H1 (cell line): ENCODE data around the gene AATK. TPM values are rescaled to one million over a fixed set of nuclear protein-coding genes. Genes with fewer than 3 reads are reported as not detected.

Source experiments
- CTCF ChIA-PET: fragments of 300-600 bp; sonication (Branson Sonifier 250); formaldehyde crosslinking; loops from one replicate; lab custom pipeline; 2021; ENCODE audit not compliant: partially characterized antibody; lab: Charles Lee
- POLR2A ChIA-PET: fragments of 300-600 bp; sonication (Branson Sonifier 250); formaldehyde crosslinking; loops from one replicate; lab custom pipeline; 2021; ENCODE audit warnings: inconsistent platforms; ENCODE audit not compliant: partially characterized antibody; lab: Charles Lee
- DNase-seq, 2 experiments: peaks; one replicate each; pipeline versions ENCODE4 v3.0.0 to v3.0.0-alpha.2; 2010 to 2022; ENCODE audit warnings: low spot score in 2 of 2, low read depth in 1 of 2, mixed read lengths in 1 of 2
- FAIRE-seq: peaks from 2 replicates; lab custom pipeline; 2011; peaks lifted over from hg19 to GRCh38; lab: Jason Lieb, UNC
- H2AFZ ChIP-seq: 2 replicates; pipeline ENCODE4 v1.8.1; 2012; ENCODE audit warnings: low read length, inconsistent platforms
- H2AK5ac ChIP-seq: 2 replicates; pipeline ENCODE4 v1.6.1; 2013; ENCODE audit warnings: low read depth, low read length
- H2BK120ac ChIP-seq: replicated peaks from 2 replicates; pipeline ENCODE3; 2013; ENCODE audit warnings: low read depth, low read length, inconsistent platforms
- H2BK12ac ChIP-seq: 2 replicates; pipeline ENCODE4 v1.6.1; 2013; ENCODE audit warnings: low read depth, low read length
- H2BK15ac ChIP-seq: 2 replicates; pipeline ENCODE4 v1.6.1; 2013; ENCODE audit warnings: low read length
- H2BK20ac ChIP-seq: 2 replicates; pipeline ENCODE4 v1.6.1; 2013; ENCODE audit warnings: low read length
- H2BK5ac ChIP-seq: 2 replicates; pipeline ENCODE4 v1.6.1; 2013; ENCODE audit warnings: low read depth, low read length
- H3K14ac ChIP-seq: 2 replicates; pipeline ENCODE4 v1.6.1; 2013; ENCODE audit warnings: inconsistent platforms; ENCODE audit not compliant: insufficient read length
- H3K18ac ChIP-seq: 2 replicates; pipeline ENCODE4 v1.6.1; 2013; ENCODE audit warnings: low read length; ENCODE audit errors: extremely low read depth
- H3K23ac ChIP-seq: 2 replicates; pipeline ENCODE4 v1.6.1; 2013; ENCODE audit warnings: inconsistent platforms; ENCODE audit not compliant: insufficient read length
- H3K23me2 ChIP-seq: 2 replicates; pipeline ENCODE4 v1.6.1; 2013; ENCODE audit warnings: low read depth, low read length
- H3K27ac ChIP-seq: 2 replicates; pipeline ENCODE4 v1.6.1; 2011; ENCODE audit warnings: low read depth, low read length, inconsistent platforms
- H3K27me3 ChIP-seq, 4 experiments: replicated peaks in 1 of 4; 1 replicate in 1 of 4; 2 replicates in 3 of 4; pipeline versions ENCODE4 v1.6.1 to v1.8.1; 2011 to 2013; ENCODE audit warnings: low read length in 3 of 4, mild to moderate bottlenecking in 3 of 4, inconsistent platforms in 2 of 4, mixed read lengths in 2 of 4, moderate library complexity in 1 of 4; ENCODE audit not compliant: control insufficient read depth in 3 of 4, insufficient read depth in 3 of 4; ENCODE audit errors: extremely low read depth in 1 of 4
- H3K36me3 ChIP-seq, 4 experiments: 2 replicates each; pipeline versions ENCODE4 v1.6.1 to v1.8.1; 2011 to 2013; ENCODE audit warnings: mild to moderate bottlenecking in 4 of 4, low read length in 3 of 4, moderate library complexity in 2 of 4, control low read depth in 1 of 4, inconsistent platforms in 1 of 4; ENCODE audit not compliant: insufficient read depth in 4 of 4, control insufficient read depth in 2 of 4
- H3K4ac ChIP-seq: replicated peaks from 2 replicates; pipeline ENCODE3; 2013; ENCODE audit warnings: low read length, low read depth, mixed read lengths, inconsistent platforms; ENCODE audit not compliant: insufficient read length
- H3K4me1 ChIP-seq, 4 experiments: replicated peaks in 1 of 4; 1 replicate in 1 of 4; 2 replicates in 3 of 4; pipeline versions ENCODE4 v1.6.1 to v1.8.1; 2011 to 2013; ENCODE audit warnings: low read length in 3 of 4, inconsistent platforms in 2 of 4, mixed read lengths in 1 of 4; ENCODE audit not compliant: insufficient read depth in 4 of 4, control insufficient read depth in 3 of 4
- H3K4me2 ChIP-seq, 2 experiments: 2 replicates each; pipeline versions ENCODE4 v1.6.1 to v1.8.1; 2011 to 2013; ENCODE audit warnings: low read depth in 2 of 2, low read length in 2 of 2, control low read depth in 1 of 2, inconsistent platforms in 1 of 2, mild to moderate bottlenecking in 1 of 2; ENCODE audit not compliant: insufficient read depth in 1 of 2
- H3K4me3 ChIP-seq, 4 experiments: fragments of 200-600, 300-600 bp in 1 of 4; sonication (generic), shearing (Covaris generic), sonication (Bioruptor Twin) in 1 of 4; 2 replicates each; pipeline versions ENCODE4 v1.5.1 to v1.8.1; 2011 to 2016; ENCODE audit warnings: low read length in 4 of 4, low read depth in 3 of 4, control low read depth in 2 of 4, inconsistent platforms in 2 of 4, mild to moderate bottlenecking in 2 of 4, mixed read lengths in 1 of 4, moderate library complexity in 1 of 4; ENCODE audit not compliant: insufficient read depth in 2 of 4; ENCODE audit errors: extremely low read depth in 1 of 4
- H3K56ac ChIP-seq: replicated peaks from 2 replicates; pipeline ENCODE3; 2013; ENCODE audit warnings: low read depth, mild to moderate bottlenecking, mixed read lengths, low read length, inconsistent platforms; ENCODE audit not compliant: insufficient read length
- H3K79me1 ChIP-seq: 2 replicates; pipeline ENCODE4 v1.6.1; 2013; ENCODE audit warnings: low read depth, low read length, control low read depth
- H3K79me2 ChIP-seq, 2 experiments: 2 replicates each; pipeline versions ENCODE4 v1.6.1 to v1.8.1; 2012 to 2013; ENCODE audit warnings: low read length in 2 of 2, mild to moderate bottlenecking in 2 of 2, inconsistent platforms in 1 of 2; ENCODE audit not compliant: insufficient read depth in 2 of 2, control insufficient read depth in 1 of 2
- H3K9ac ChIP-seq, 4 experiments: replicated peaks in 1 of 4; 1 replicate in 1 of 4; 2 replicates in 3 of 4; pipeline versions ENCODE4 v1.6.1 to v1.8.1; 2011 to 2013; ENCODE audit warnings: low read depth in 3 of 4, low read length in 3 of 4, control low read depth in 2 of 4, mild to moderate bottlenecking in 2 of 4, moderate library complexity in 2 of 4, inconsistent platforms in 1 of 4; ENCODE audit errors: extremely low read depth in 1 of 4
- H3K9me3 ChIP-seq, 2 experiments: 2 replicates each; pipeline versions ENCODE4 v1.6.1 to v1.8.1; 2012 to 2013; ENCODE audit warnings: mild to moderate bottlenecking in 2 of 2, moderate library complexity in 2 of 2, control low read depth in 1 of 2, inconsistent platforms in 1 of 2, low read depth in 1 of 2, low read length in 1 of 2, mixed read lengths in 1 of 2; ENCODE audit not compliant: insufficient read depth in 2 of 2
- H4K20me1 ChIP-seq, 2 experiments: replicated peaks in 1 of 2; 2 replicates each; pipeline versions ENCODE3 to v1.8.1; 2011 to 2013; ENCODE audit warnings: inconsistent platforms in 2 of 2, low read length in 2 of 2, mild to moderate bottlenecking in 1 of 2; ENCODE audit not compliant: insufficient read depth in 2 of 2, control insufficient read depth in 1 of 2
- H4K5ac ChIP-seq: 2 replicates; pipeline ENCODE4 v1.6.1; 2013; ENCODE audit warnings: low read length, low read depth, mixed read lengths, inconsistent platforms; ENCODE audit not compliant: insufficient read length
- H4K8ac ChIP-seq: 2 replicates; pipeline ENCODE4 v1.8.0; 2013; ENCODE audit warnings: mild to moderate bottlenecking, moderate library complexity, low read length, inconsistent platforms; ENCODE audit not compliant: insufficient read depth; ENCODE audit errors: extremely low read depth
- H4K91ac ChIP-seq: replicated peaks from 2 replicates; pipeline ENCODE3; 2013; ENCODE audit warnings: low read length, mixed read lengths, inconsistent platforms; ENCODE audit not compliant: insufficient read length
- BCL11A ChIP-seq, 2 experiments: IDR thresholded peaks; one replicate each; pipeline ENCODE4 v1.6.1; 2011; ENCODE audit warnings: low read depth in 2 of 2, low read length in 2 of 2, mild to moderate bottlenecking in 2 of 2
- CTBP2 ChIP-seq: IDR thresholded peaks from 2 replicates; pipeline ENCODE4 v1.7.0; 2011; ENCODE audit warnings: borderline replicate concordance, mild to moderate bottlenecking, moderate library complexity, mixed read lengths, low read length; ENCODE audit not compliant: insufficient read depth, insufficient read length
- RXRA ChIP-seq: IDR thresholded peaks from 2 replicates; pipeline ENCODE4 v1.6.1; 2011; ENCODE audit warnings: low read depth, mild to moderate bottlenecking, low read length, moderate library complexity; ENCODE audit not compliant: insufficient read depth
- SP4 ChIP-seq: IDR thresholded peaks from 2 replicates; pipeline ENCODE4 v1.6.1; 2012; ENCODE audit warnings: low read length, inconsistent platforms
- ZNF274 ChIP-seq: IDR thresholded peaks from 2 replicates; pipeline ENCODE4 v1.7.0; 2012; ENCODE audit warnings: low read length, borderline replicate concordance; ENCODE audit errors: extremely low read depth
- WGBS, 2 experiments: shearing (Covaris generic) in 1 of 2; methylation state at CpG; one replicate each; pipeline versions ENCODE4 v1.1.6 to v1.1.7; 2013 to 2015; ENCODE audit warnings: low lambda C conversion rate in 2 of 2, mixed read lengths in 2 of 2, inconsistent platforms in 1 of 2, low coverage in 1 of 2, missing lambda C conversion rate in 1 of 2; ENCODE audit not compliant: insufficient replicate concordance in 2 of 2, insufficient coverage in 1 of 2, insufficient read length in 1 of 2; ENCODE audit errors: extremely low coverage in 1 of 2, missing lambda C conversion rate in 1 of 2; 5-methylcytosine and 5-hydroxymethylcytosine counted together
- polyA plus RNA-seq, 7 experiments: library from polyadenylated mRNA; depleted of rRNA in 3 of 7; stranded (reverse) in 5 of 7; unstranded in 2 of 7; fragments of >200 nt in 5 of 7; fragments of 200-250 nt in 2 of 7; gene quantifications; 1 replicate in 5 of 7; 2 replicates in 1 of 7; 4 replicates in 1 of 7; pipeline versions ENCODE4 v1.2.1 to v1.2.3, GENCODE V29; 2011 to 2013; ENCODE audit warnings: missing spikeins in 2 of 7, mixed read lengths in 2 of 7
- total RNA-seq: library from RNA; stranded (reverse); fragmentation: NEBNext Ultra II Directional; extraction: Animal tissue kit (Norgen Biotek cat#: 25700); gene quantifications from 2 replicates; pipeline ENCODE4 v1.2.1, GENCODE V29; 2021

Gene AATK
- total and polyA plus RNA-seq, 2 of the 8 experiments (the other 6 are each of a cell fraction or from before 2014, with no cell fraction given) = 1.7 to 3.5 TPM

- peaks cover 0 to 4% of the 10 kb centered on the region in 2 experiments for H4K20me1 ChIP-seq
- no peaks in the 10 kb centered on the region for H3K79me2 ChIP-seq
- no peak overlapping the region for H4K5ac ChIP-seq
- H3K9ac ChIP-seq = no peak overlapping the region
- DNase-seq (no peak), FAIRE-seq (no peak)
- 90% methylated on average over 37 of the region's 37 CpGs; no CpG with 5 or more reads in 1 of the 2 experiments for WGBS, 2 experiments
- no peak overlapping the region for H2BK15ac ChIP-seq
- H3K4ac ChIP-seq = no peak overlapping the region
- no peaks in the 10 kb centered on the region for H3K9me3 ChIP-seq
- no peak overlapping the region for H2AK5ac ChIP-seq
- no peak overlapping the region for H3K4me2 ChIP-seq
- POLR2A ChIA-PET = no interaction called here
- H2BK20ac ChIP-seq = no peak overlapping the region
- no peak overlapping the region for H4K91ac ChIP-seq
- H3K79me1 ChIP-seq = no peaks in the 10 kb centered on the region
- H3K23me2 ChIP-seq = no peaks in the 10 kb centered on the region
- no peak overlapping the region for H3K14ac ChIP-seq
- no peak overlapping the region for H3K56ac ChIP-seq
- TF ChIP-seq CTBP2 (no peak), RXRA (no peak), SP4 (no peak), BCL11A (IDR thresholded peaks at IDR 0.05; ENCODE audit: low read depth in 2 of 2, low read length in 2 of 2) (no peak), ZNF274 (no peak)
- TF ChIP-seq, all 59 proteins: peak for 0
- H3K27ac ChIP-seq = no peak overlapping the region
- no peak overlapping the region for H2BK5ac ChIP-seq
- H3K18ac ChIP-seq = no peak overlapping the region
- H2BK12ac ChIP-seq = no peak overlapping the region
- CTCF ChIA-PET = interaction anchor here (0.7 to 3.7 kb wide), 3 partner anchors 45 to 60 kb away, joined by 3 to 16 read pairs (median 4); no protein-coding TSS in a partner anchor
- H3K23ac ChIP-seq = no peak overlapping the region
- H4K8ac ChIP-seq = peak overlapping the region; percentile 51; the same call in 1 of the 2 replicates
- H2BK120ac ChIP-seq = no peak overlapping the region
- H2AFZ ChIP-seq = no peak overlapping the region
- H3K36me3 ChIP-seq = peaks cover 0 to 33% (median 4%) of the 10 kb centered on the region in 4 experiments; a peak in 2 of 8 replicates
- H3K27me3 ChIP-seq = no peaks in the 10 kb centered on the region
- H3K4me3 ChIP-seq = no peak overlapping the region
- H3K4me1 ChIP-seq = no peaks in the 10 kb centered on the region
These were observed 29.2 kb upstream of the AATK start for GRCh38 chr17:81194941-81195901.
